ENCODE results near the gene UFL1. TPM values are rescaled to one million over a fixed set of nuclear protein-coding genes. Genes with fewer than 3 reads are reported as not detected.

UFL1 gene
- polyA plus RNA-seq (2012; rRNA removed): 3.1 and 4.0 TPM in 2 replicates
- 4.7 and 6.1 TPM in 2 replicates for polyA plus RNA-seq (2012; cell fraction: cytosol; rRNA removed)
- polyA plus RNA-seq (2012; cell fraction: nucleus; rRNA removed): 3.8 and 7.8 TPM in 2 replicates

DNA sequence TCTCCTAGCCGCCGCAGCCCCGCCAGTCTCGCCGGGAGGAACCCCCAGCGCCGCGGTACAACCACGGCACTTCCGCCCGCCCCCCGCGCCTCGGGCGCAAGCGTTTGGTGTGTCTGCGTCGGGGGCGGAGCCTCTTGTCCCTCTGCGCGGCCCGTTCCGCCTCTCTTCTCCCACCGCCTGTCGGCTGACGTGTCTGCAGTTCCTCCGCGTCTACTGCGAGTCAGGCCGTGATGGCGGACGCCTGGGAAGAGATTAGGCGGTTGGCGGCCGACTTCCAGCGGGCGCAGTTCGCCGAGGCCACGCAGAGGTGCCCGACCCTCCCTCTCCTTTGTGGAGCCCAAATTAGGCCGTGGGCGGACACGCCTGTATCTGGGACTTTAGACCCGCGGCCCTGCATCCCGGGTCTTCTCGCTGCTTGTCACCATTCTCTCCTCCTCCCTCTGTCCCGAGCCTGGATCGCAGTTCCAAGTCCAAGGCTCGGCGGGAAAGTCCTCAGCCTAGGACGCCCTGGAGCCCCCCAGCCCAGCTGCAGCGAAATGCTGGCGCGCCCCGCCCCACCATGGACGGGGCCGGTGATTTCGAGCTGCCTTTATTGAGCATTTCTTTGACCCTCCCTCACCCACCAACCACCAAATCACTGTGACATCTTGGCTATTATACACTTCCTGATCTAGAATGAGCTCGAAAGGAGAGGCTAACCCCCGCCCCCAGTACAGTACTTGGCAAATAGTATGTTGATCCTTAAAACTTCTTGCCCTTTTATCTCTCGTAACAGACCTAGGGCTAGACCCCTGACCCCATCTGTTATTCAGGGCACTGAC lies at the start of gene UFL1:
Gene UFL1, plus strand, starts transcription at position 163 of the 821 bp plus-strand sequence. Its CDS starts 68 bp downstream, at position 231.
- DNase-seq: peak; percentile 89
- under 1% methylated on average over 10 of the region's 63 CpGs for WGBS (ENCODE audit: low lambda C conversion rate)
- no peaks in the 10 kb centered on the region for H3K27me3 ChIP-seq (ENCODE audit: insufficient read depth)
- peak within 1 kb of the TSS; percentile 93 for H3K9ac ChIP-seq
- peak within 1 kb of the TSS; percentile 91 to 94 for H3K27ac ChIP-seq (ENCODE audit: low read depth in 2 of 2, low read length in 1 of 2)
- peaks cover 29 to 31% of the 10 kb centered on the region in 2 experiments for H3K36me3 ChIP-seq (replicated peaks in 1 of 2; ENCODE audit: control insufficient read depth in 1 of 2, insufficient read depth in 2 of 2, low read length in 1 of 2)
- H2AFZ ChIP-seq (ENCODE audit: low read depth): peak within 1 kb of the TSS; percentile 95
- H3K79me2 ChIP-seq (ENCODE audit: insufficient read depth): peaks cover 31% of the 10 kb centered on the region
- no peaks in the 10 kb centered on the region for H3F3A ChIP-seq (replicated peaks; ENCODE audit: insufficient read depth)
- no peaks in the 10 kb centered on the region for H3K9me3 ChIP-seq
- ChIA-PET POLR2A (interaction anchor here (0.6 kb wide), 1 partner anchor 953 kb away, joined by 3 read pairs; no protein-coding TSS in a partner anchor), CTCF (no interaction called here)
- H3K4me1 ChIP-seq (ENCODE audit: control insufficient read depth in 1 of 2, insufficient read depth in 2 of 2, low read depth in 1 of 2, low read length in 1 of 2): peaks cover 11 to 13% of the 10 kb centered on the region in 2 experiments; a peak in 3 of 4 replicates
- no peaks in the 10 kb centered on the region for H4K20me1 ChIP-seq (ENCODE audit: insufficient read depth)
- H3K4me3 ChIP-seq (ENCODE audit: low read depth in 2 of 2, low read length in 1 of 2): peak within 1 kb of the TSS; percentile 88 to 94
- H3K4me2 ChIP-seq: peak within 1 kb of the TSS; percentile 71
- no peaks in the 10 kb centered on the region for H3K9me2 ChIP-seq
- TF ChIP-seq, protein P1, sequence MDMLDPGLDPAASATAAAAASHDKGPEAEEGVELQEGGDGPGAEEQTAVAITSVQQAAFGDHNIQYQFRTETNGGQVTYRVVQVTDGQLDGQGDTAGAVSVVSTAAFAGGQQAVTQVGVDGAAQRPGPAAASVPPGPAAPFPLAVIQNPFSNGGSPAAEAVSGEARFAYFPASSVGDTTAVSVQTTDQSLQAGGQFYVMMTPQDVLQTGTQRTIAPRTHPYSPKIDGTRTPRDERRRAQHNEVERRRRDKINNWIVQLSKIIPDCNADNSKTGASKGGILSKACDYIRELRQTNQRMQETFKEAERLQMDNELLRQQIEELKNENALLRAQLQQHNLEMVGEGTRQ (IDR thresholded peaks at IDR 0.05; ENCODE audit: borderline replicate concordance, low read depth, low read length): no peak
- no peak for TF ChIP-seq MEF2A (IDR thresholded peaks at IDR 0.05; ENCODE audit: borderline replicate concordance, low read depth)
- peak; percentile 91 for TF ChIP-seq TAF1 (IDR thresholded peaks at IDR 0.05; ENCODE audit: borderline replicate concordance, low read depth, low read length)
- peak; percentile 94 for TF ChIP-seq SIN3A (IDR thresholded peaks at IDR 0.05; ENCODE audit: borderline replicate concordance, low read depth, low read length)
- peak; percentile 70 for TF ChIP-seq FOXJ3 (CRISPR knock-in tag; IDR thresholded peaks at IDR 0.05)
- TF ChIP-seq NRF1 (IDR thresholded peaks at IDR 0.05; ENCODE audit: low read depth, low read length): peak; percentile 63
- peak; percentile 81 for TF ChIP-seq CHD2 (IDR thresholded peaks at IDR 0.05; ENCODE audit: low read length, partially characterized antibody)
- TF ChIP-seq POLR2AphosphoS5 (IDR thresholded peaks at IDR 0.05; ENCODE audit: low read depth, low read length): peak; percentile 96
- TF ChIP-seq USF1 (IDR thresholded peaks at IDR 0.05; ENCODE audit: borderline replicate concordance, low read depth): no peak
- TF ChIP-seq ELF1 (IDR thresholded peaks at IDR 0.05): peak; percentile 83
- TF ChIP-seq GABPA (IDR thresholded peaks at IDR 0.05; ENCODE audit: low read depth): peak; percentile 59
- no peak for TF ChIP-seq SMC3 (IDR thresholded peaks at IDR 0.05; ENCODE audit: low read depth, low read length)
- peak; percentile 10; the same call in 1 of the 2 replicates for TF ChIP-seq TCF12 (IDR thresholded peaks at IDR 0.05)
- no peak for TF ChIP-seq IRF3 (IDR thresholded peaks at IDR 0.05; ENCODE audit: low read depth, low read length)
- TF ChIP-seq EP300 (IDR thresholded peaks at IDR 0.05; ENCODE audit: borderline replicate concordance in 1 of 2, low read depth in 1 of 2, low read length in 1 of 2): 0 out of 4 replicates have a peak, but pooled peaks of 1 of the 2 experiments have one; percentile 19
- no peak for TF ChIP-seq JUND (IDR thresholded peaks at IDR 0.05)
- TF ChIP-seq YY1 (IDR thresholded peaks at IDR 0.05; ENCODE audit: low read depth): peak; percentile 91
- TF ChIP-seq NFIC (IDR thresholded peaks at IDR 0.05; ENCODE audit: borderline replicate concordance): no peak
- TF ChIP-seq GATA2 (CRISPR knock-in tag; IDR thresholded peaks at IDR 0.05): 0 out of 2 replicates have a peak, but pooled peaks have one; percentile 23
- TF ChIP-seq MAX (IDR thresholded peaks at IDR 0.05; ENCODE audit: low read depth): peak; percentile 80; the same call in 1 of the 2 replicates
- TF ChIP-seq, protein P2, sequence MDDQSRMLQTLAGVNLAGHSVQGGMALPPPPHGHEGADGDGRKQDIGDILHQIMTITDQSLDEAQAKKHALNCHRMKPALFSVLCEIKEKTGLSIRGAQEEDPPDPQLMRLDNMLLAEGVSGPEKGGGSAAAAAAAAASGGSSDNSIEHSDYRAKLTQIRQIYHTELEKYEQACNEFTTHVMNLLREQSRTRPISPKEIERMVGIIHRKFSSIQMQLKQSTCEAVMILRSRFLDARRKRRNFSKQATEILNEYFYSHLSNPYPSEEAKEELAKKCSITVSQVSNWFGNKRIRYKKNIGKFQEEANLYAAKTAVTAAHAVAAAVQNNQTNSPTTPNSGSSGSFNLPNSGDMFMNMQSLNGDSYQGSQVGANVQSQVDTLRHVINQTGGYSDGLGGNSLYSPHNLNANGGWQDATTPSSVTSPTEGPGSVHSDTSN (IDR thresholded peaks at IDR 0.05): peak; percentile 66
- TF ChIP-seq REST (IDR thresholded peaks at IDR 0.05; ENCODE audit: low read depth, low read length): no peak
- peak; percentile 68 for TF ChIP-seq MXI1 (IDR thresholded peaks at IDR 0.05; ENCODE audit: low read depth, low read length)

Data from SK-N-SH (cell line).